AG04450 (cell line): ENCODE data around the gene BMP8B. TPM values are rescaled to one million over a fixed set of nuclear protein-coding genes. Genes with fewer than 3 reads are reported as not detected.

Experiments used
- CTCF ChIA-PET: fragments of 300-600, 350-600 bp; formaldehyde crosslinking; extraction: SDS; loops from one replicate; lab custom pipeline; 2022; ENCODE audit warnings: antibody characterized with exemption, inconsistent platforms; lab: Charles Lee
- POLR2A ChIA-PET: fragments of 350-600 bp; formaldehyde crosslinking; extraction: SDS; loops from one replicate; lab custom pipeline; 2021; ENCODE audit warnings: antibody characterized with exemption, inconsistent platforms; lab: Yijun Ruan, JAX
- DNase-seq: peaks from one replicate; pipeline ENCODE4 v3.0.0-alpha.2; 2011; ENCODE audit warnings: low read depth, low spot score
- H3K27ac ChIP-seq: one replicate; pipeline ENCODE4 v1.5.1; 2012; ENCODE audit warnings: low read depth, low read length, control low read depth
- H3K27me3 ChIP-seq: one replicate; pipeline ENCODE4 v1.6.0; 2012; ENCODE audit warnings: low read length; ENCODE audit not compliant: control insufficient read depth, insufficient read depth
- H3K4me3 ChIP-seq: 2 replicates; pipeline ENCODE4 v1.5.1; 2011; ENCODE audit warnings: mild to moderate bottlenecking, low read depth, low read length, control low read depth
- H3K9me3 ChIP-seq: 2 replicates; pipeline ENCODE4 v1.5.1; 2012; ENCODE audit warnings: low read length; ENCODE audit not compliant: control insufficient read depth, insufficient read depth
- CTCF ChIP-seq: IDR thresholded peaks from 2 replicates; pipeline ENCODE4 v1.5.1; 2011; ENCODE audit warnings: low read depth, low read length, control low read depth, inconsistent platforms
- polyA plus RNA-seq: library from polyadenylated mRNA; depleted of rRNA; stranded (reverse); fragments of >200 nt; gene quantifications from 2 replicates; pipeline ENCODE4 v1.2.3, GENCODE V29; 2011; rRNA removed
- small RNA-seq: library from RNA; depleted of rRNA; stranded (forward); fragments of <200 nt; gene quantifications from one replicate; pipeline ENCODE3, GENCODE V24; 2012; ENCODE audit warnings: low read depth; ENCODE audit not compliant: insufficient read length

BMP8B gene
- polyA plus RNA-seq, 1 experiment = not detected

DNA sequence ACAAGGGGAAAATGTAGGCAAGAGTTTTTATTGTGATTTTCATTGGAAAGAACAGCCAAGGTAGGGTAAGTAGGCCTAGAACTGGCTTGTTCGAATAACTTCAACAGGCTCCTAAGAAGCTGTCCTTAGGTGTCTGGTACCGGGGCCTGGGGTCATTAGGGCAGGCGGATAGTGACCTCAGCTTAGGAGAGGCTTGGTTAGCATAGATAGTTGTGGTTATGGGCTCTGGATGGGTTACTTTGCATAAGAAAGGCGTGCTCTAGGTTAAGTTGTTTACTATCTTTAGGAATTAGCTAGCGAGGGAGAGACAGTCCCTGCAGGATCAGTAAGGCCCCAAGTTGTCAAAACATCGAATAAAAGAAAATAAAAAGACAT lies 76.7 kb downstream of the BMP8B start:
- POLR2A ChIA-PET = no interaction called here
- no peak overlapping the region for H3K27ac ChIP-seq
- peaks cover 34% of the 10 kb centered on the region for H3K27me3 ChIP-seq
- DNase-seq = no peak
- no peaks in the 10 kb centered on the region for H3K9me3 ChIP-seq
- CTCF ChIA-PET = interaction anchor here (1.0 to 1.6 kb wide), 3 partner anchors 39 to 106 kb away, joined by 3 to 4 read pairs (median 4); no protein-coding TSS in a partner anchor
- no peak overlapping the region for H3K4me3 ChIP-seq
- no peak for TF ChIP-seq CTCF

GRCh38 chr1:39711104-39711965 lies 77.3 kb downstream of the BMP8B start:
- Histone ChIP-seq H3K27me3 (peaks cover 37% of the 10 kb centered on the region), H3K9me3 (no peaks in the 10 kb centered on the region), H3K4me3 (no peak overlapping the region), H3K27ac (no peak overlapping the region)
- no peak for DNase-seq
- CTCF ChIA-PET = interaction anchor here (1.0 to 1.6 kb wide), 3 partner anchors 54 to 105 kb away, joined by 3 to 4 read pairs (median 3); no protein-coding TSS in a partner anchor
- TF ChIP-seq CTCF = no peak
- POLR2A ChIA-PET = no interaction called here

DNA sequence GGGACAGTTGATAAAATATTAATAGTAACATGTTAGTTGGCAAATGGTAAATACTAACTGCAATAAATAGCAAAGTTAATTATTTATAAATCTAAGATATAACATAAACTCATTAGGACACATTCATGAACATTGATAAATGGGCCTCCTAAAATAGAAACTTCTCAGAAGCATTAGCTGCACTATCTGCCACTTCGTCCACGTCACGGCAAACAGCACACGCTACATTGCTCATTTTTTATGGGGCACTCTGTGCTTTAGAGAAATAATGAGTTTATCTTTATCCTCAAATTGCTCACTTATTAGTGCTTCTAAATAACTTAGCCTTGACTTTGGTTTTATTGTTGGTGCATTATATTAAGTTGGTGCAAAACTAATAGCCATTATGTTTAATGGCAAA lies 81.2 kb downstream of the BMP8B start:
- Histone ChIP-seq H3K9me3 (no peaks in the 10 kb centered on the region), H3K27ac (no peak overlapping the region), H3K27me3 (peaks cover 31% of the 10 kb centered on the region), H3K4me3 (no peak overlapping the region)
- TF ChIP-seq CTCF = no peak
- no peak for DNase-seq
- CTCF ChIA-PET = no interaction called here
- POLR2A ChIA-PET = no interaction called here

Small RNA genes within 50 kb of the gene (small RNA-seq; reads per million reads assigned to genes)
- gene AL033527.1 (not detected), gene RNU7-121P (not detected)

Other genes starting within 250 kb of the BMP8B start
- 67.5 and 90.3 TPM in 2 replicates for gene PABPC4, start 212.1 kb downstream of the BMP8B start, polyA plus RNA-seq
- 0.14 TPM in 2 replicates for gene HEYL, start 149.2 kb downstream of the BMP8B start, polyA plus RNA-seq
- not detected in 2 replicates for gene NT5C1A, start 116.8 kb downstream of the BMP8B start, polyA plus RNA-seq
- gene HPCAL4, start 97.4 kb downstream of the BMP8B start, polyA plus RNA-seq = not detected in 2 replicates
- gene PPIE, start 50.0 kb downstream of the BMP8B start, polyA plus RNA-seq = 68.0 and 72.5 TPM in 2 replicates
- gene OXCT2, start 17.5 kb downstream of the BMP8B start, polyA plus RNA-seq = 0.06 and 0.20 TPM in 2 replicates
- 18.0 and 22.0 TPM in 2 replicates for gene TRIT1, start 94.6 kb upstream of the BMP8B start, polyA plus RNA-seq
- gene MYCL, start 113.1 kb upstream of the BMP8B start, polyA plus RNA-seq = 0.66 and 0.77 TPM in 2 replicates
- gene MFSD2A, start 166.3 kb upstream of the BMP8B start, polyA plus RNA-seq = 1.6 and 2.6 TPM in 2 replicates